MG63 (cell line): ENCODE measurements around the gene DIABLO. TPM values are rescaled to one million over a fixed set of nuclear protein-coding genes. Genes with fewer than 3 reads are reported as not detected.
"Not testable (repeated sequence)": the region's sequence is repeated elsewhere in the genome, so short reads cannot be mapped to it uniquely, and the experiment has no call there.

Experiments
- DNase-seq: peaks from one replicate; pipeline ENCODE4 v3.0.0-alpha.2; 2020
- H3K27me3 ChIP-seq: fragments of 250-450 bp; sonication (Bioruptor Pico); 2 replicates; pipeline ENCODE4 v1.5.1; 2020; ENCODE audit warnings: mild to moderate bottlenecking, moderate library complexity
- H3K36me3 ChIP-seq: fragments of 250-450 bp; sonication (Bioruptor Pico); 2 replicates; pipeline ENCODE4 v1.5.1; 2020; ENCODE audit warnings: mild to moderate bottlenecking, moderate library complexity
- H3K4me3 ChIP-seq: fragments of 250-450 bp; sonication (Bioruptor Pico); 2 replicates; pipeline ENCODE4 v1.5.1; 2020; ENCODE audit warnings: mild to moderate bottlenecking, moderate library complexity
- H3K9me3 ChIP-seq: fragments of 250-450 bp; sonication (Bioruptor Pico); 2 replicates; pipeline ENCODE4 v1.5.1; 2020; ENCODE audit warnings: mild to moderate bottlenecking, moderate library complexity
- total RNA-seq: library from RNA; depleted of rRNA; stranded (reverse); fragments of >200 nt; shearing (Covaris generic); gene quantifications from 2 replicates; pipeline ENCODE4 v1.2.3, GENCODE V29; 2014; ENCODE audit warnings: low replicate concordance; rRNA removed

The DIABLO gene
- total RNA-seq, 1 experiment from 2014 or later = 70.9 TPM

GRCh38 chr12:122176473-122176872 lies 49.4 kb downstream of the DIABLO start:
- not testable (repeated sequence) for H3K4me3 ChIP-seq
- peak; percentile 38 for DNase-seq

DNA sequence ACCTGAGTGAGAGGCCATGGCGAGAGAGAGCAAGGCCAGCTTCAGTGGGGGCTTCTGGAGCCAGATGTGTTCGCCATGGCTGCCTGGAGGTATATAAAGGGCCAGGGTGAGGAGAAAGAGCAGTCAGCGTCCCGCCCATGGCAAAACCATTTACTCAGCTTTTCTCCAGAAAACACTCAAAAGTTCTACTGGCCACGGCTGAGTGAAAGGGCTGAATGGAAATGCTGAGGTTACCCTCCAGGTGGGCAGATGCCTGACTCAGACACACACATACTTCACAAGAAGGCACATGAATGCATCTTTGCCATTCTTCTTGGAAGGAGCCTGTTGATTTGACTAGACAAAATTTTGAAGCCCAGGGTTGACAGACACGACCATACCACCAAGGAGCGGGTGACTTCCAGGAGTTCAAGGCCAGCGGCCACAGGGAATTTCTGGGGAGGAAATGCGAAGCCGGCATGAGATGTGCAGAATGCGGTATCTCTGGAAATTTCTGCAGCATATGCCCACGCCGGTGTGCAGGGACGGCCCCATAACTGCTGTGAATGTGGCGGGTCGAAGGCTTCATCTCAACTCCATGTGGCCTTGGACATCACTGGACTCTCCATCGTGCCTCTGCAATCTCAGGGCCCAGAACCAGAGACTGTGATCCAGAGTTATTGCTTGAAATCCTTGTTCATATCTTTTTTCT lies 51.6 kb downstream of the DIABLO start, which contains the start of gene IL31:
TSS of gene IL31 (minus strand) at position 67 of the 691 bp plus-strand sequence. CDS start at position 18, 49 bp downstream.
- H3K4me3 ChIP-seq = no peak within 1 kb of the TSS
- H3K36me3 ChIP-seq = no peaks in the 10 kb centered on the region
- no peaks in the 10 kb centered on the region for H3K27me3 ChIP-seq
- H3K9me3 ChIP-seq = no peaks in the 10 kb centered on the region
- DNase-seq = no peak

More at GRCh38 chr12:122176473-122176872, 49.4 kb downstream of the DIABLO start:
- not testable (repeated sequence) for H3K27me3 ChIP-seq, H3K36me3 ChIP-seq, H3K9me3 ChIP-seq

DNA sequence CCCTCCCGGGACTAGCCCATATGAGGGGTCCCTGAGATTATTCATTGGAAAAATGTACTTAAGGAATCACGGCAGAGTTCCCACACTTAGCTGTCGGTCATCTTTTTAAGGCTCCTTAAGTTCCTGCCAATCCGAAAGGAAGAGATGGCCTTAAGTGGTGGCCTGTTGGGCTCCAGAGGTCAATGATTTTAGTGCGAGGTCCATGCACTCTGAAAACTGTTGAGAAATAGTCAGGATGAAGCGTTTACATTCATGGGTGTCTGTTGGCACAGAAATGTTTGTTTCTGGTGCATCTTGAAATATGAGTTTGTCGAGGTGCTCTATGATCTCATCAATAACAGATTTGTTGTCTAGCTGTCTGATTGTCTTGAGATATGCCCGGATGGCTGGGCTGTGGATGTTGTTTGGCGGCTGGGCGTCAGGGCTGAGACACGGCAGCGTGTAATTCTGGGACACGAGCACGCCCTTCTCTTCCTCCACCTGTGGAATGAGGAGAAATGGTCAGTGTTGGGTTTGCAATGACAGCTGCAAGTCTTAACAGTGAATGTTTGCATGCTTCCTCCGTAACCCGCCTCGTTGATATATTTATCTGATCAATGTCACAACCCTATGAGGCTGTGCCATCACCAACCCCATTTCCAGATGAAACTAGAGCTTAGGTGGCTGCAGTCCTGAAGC lies 53.5 kb downstream of the DIABLO start:
- Histone ChIP-seq H3K4me3 (no peak overlapping the region), H3K36me3 (no peaks in the 10 kb centered on the region), H3K9me3 (no peaks in the 10 kb centered on the region), H3K27me3 (no peaks in the 10 kb centered on the region)
- DNase-seq = no peak

DNA sequence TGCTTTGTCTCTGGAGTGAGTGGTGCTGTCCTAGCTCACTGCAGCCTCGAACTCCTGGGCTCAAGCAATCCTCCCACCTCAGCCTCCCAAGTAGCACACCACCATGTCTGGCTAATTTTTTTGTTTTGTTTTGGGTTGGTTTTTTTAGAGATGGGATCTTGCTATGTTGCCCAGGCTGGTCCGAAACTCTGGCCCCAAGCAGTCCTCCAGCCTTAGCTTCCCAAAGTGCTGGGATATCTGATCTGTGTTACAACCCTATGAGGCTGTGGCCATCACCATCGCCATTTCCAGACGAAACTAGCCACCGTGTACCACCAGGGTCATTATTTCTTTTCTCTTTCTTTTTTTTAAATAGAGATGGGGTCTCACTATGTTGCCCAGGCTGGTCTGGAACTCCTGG lies 54.5 kb downstream of the DIABLO start:
- Histone ChIP-seq H3K4me3 (no peak overlapping the region), H3K27me3 (no peaks in the 10 kb centered on the region), H3K36me3 (no peaks in the 10 kb centered on the region), H3K9me3 (no peaks in the 10 kb centered on the region)
- no peak for DNase-seq

DNA sequence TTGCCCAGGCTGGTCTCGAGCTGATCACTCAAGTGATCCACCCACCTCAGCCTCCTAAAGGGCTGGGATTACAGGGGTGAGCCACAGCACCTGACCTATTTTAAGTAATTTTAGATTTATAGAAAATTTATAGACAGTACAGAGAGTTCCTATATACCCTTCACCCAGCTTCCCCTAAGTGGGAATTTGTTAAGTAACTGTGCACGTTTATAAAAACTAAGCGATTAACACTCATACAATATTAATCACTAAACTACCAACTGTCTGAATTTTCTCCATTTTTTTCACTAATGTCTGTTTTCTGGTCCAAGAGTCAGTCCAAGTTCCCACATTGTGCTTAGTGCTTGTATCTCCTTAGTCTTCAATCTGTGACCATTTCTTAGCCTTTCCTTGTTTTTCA lies 57.4 kb downstream of the DIABLO start:
- H3K4me3 ChIP-seq = no peak overlapping the region
- DNase-seq = no peak
- no peaks in the 10 kb centered on the region for H3K36me3 ChIP-seq
- no peaks in the 10 kb centered on the region for H3K27me3 ChIP-seq
- no peaks in the 10 kb centered on the region for H3K9me3 ChIP-seq

DNA sequence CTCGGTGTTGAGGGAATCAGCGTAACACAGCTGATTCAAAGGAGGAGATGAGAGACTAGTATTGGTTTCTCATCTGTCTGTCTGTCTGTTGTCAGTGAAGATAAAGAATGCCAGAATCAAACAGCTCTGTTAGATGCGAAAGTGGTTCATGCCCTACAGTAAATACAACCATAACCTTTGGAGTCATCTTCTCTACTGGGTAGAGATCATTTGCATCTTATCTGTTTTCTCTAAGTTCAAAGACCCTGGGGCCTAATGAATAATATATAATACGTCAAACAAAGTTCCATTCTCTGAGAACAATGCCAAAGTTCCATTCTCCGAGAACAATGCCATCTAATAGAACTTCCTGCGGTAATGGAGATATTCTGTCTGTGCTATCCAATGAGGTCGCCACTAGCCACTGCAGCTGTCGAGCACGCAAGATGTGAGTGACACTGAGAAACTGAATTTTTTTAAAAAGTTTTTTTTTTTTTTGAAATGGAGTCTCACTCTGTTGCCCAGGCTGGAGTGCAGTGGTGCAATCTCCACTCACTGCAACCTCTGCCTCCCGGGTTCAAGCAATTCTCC lies 58.4 kb downstream of the DIABLO start:
- Histone ChIP-seq H3K27me3 (no peaks in the 10 kb centered on the region), H3K36me3 (no peaks in the 10 kb centered on the region)
- DNase-seq = no peak

DNA sequence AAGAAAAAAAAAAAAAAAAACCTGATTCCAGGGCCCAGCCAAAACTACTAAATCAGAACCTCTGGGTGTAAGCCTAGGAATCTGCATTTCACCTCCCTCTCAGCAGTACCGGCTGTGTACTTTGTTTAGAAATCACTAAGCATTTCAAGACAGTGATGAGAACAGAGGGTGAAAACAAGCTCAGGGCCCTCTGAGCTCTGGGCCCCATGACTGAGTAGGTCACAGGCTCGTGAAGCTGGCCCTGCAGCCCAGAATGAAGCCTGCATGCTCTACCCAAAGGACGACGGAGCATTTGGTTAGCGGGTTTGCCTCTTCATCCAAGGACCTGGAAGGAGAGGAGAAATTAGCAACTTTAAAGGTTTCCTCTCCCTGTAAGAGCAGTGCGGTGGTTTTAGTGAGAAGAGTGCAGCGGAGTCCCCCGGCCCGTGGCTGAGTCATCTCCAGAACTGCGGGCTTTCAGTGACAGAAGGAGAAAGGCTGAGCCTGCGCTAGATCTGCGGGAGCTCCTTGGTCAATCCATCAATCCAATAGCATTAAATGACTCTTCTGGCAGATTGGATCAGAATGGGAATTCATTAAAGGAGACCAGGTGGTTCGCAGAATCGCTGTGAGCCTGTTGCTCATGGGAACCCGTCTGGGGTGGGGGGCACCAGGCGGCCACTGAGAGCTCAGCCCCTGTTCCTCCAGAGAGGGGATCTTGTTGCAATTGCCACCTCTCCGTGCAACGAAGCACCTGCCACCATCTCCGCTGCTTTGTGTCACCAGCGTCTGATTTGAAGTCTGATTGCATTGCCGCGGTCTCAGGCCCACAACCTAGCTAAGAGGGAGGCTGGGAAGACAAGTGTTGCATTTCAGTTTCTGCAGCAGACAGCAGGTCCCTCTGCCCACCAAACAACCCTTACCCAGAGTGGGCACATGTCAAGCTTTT lies 59.2 kb downstream of the DIABLO start:
- Histone ChIP-seq H3K4me3 (no peak overlapping the region), H3K36me3 (no peaks in the 10 kb centered on the region), H3K9me3 (no peaks in the 10 kb centered on the region), H3K27me3 (no peaks in the 10 kb centered on the region)
- DNase-seq = no peak

More for the DNA sequence above, 58.4 kb downstream of the DIABLO start:
- Histone ChIP-seq H3K4me3 (no peak overlapping the region), H3K9me3 (no peaks in the 10 kb centered on the region)

DNA sequence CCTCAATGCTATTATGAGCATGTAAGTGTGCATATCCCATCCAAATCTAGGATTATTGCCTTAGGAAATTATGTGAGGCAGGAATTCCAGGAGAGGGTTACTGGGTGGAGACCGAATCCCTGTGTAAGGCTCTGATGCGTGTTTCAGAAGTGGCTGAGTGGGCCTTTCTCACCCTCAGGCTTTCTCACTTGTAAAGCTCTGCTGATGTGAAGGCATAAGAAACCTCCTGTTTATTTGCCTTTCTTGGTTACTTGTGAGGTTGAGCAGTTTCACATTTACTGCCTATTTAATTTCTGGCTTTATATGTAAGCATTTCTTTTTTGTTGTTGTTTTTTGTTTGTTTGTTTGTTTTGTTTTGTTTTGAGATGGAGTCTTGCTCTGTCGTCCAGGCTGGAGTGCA lies 62.9 kb downstream of the DIABLO start:
- DNase-seq = no peak
- no peak overlapping the region for H3K4me3 ChIP-seq
- no peaks in the 10 kb centered on the region for H3K36me3 ChIP-seq
- no peaks in the 10 kb centered on the region for H3K9me3 ChIP-seq
- no peaks in the 10 kb centered on the region for H3K27me3 ChIP-seq

DNA sequence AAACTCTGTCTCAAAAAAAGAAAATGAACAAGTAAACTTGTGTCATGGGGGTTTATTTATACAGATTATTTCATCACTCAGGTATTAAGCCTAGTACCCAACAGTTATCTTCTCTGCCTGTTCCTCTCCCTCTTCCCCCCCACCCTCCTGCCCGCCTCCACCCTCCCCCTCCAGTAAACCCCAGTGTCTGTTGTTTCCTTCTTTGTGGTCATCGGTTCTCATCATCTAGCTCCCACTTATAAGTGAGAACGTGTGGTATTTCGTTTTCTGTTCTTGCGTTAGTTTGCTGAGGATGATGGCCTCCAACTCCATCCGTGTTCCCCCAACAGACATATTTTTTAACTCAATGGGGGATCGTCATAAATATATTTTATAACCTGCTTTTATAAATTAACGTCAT lies 64.2 kb downstream of the DIABLO start:
- Histone ChIP-seq H3K36me3 (no peaks in the 10 kb centered on the region), H3K4me3 (no peak overlapping the region), H3K9me3 (no peaks in the 10 kb centered on the region), H3K27me3 (no peaks in the 10 kb centered on the region)
- no peak for DNase-seq

DNA sequence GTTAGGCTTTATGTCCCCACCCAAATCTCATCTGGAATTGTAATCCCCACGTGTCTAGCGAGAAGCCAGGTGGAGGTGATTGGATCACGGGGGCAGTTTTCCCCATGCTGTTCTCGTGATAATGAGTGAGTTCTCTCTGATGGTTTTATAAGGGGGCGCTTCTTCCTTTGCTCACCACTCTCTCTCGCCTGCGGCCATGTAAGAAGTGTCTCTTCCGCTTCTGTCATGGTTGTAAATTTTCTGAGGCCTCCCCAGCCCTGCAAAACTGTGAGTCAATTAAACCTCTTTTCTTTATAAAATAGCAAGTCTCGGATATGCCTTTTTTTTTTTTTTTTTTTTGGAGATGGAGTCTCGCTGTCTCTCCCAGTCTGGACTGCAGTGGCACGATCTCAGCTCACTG lies 65.1 kb downstream of the DIABLO start:
- H3K36me3 ChIP-seq = no peaks in the 10 kb centered on the region
- H3K9me3 ChIP-seq = no peaks in the 10 kb centered on the region
- no peak overlapping the region for H3K4me3 ChIP-seq
- H3K27me3 ChIP-seq = no peaks in the 10 kb centered on the region
- no peak for DNase-seq

- no peak overlapping the region for H3K4me3 ChIP-seq
- H3K27me3 ChIP-seq = no peaks in the 10 kb centered on the region
- H3K9me3 ChIP-seq = no peaks in the 10 kb centered on the region
- DNase-seq = no peak
- no peaks in the 10 kb centered on the region for H3K36me3 ChIP-seq
Observed at GRCh38 chr12:122159882-122160281, 66.0 kb downstream of the DIABLO start.

DNA sequence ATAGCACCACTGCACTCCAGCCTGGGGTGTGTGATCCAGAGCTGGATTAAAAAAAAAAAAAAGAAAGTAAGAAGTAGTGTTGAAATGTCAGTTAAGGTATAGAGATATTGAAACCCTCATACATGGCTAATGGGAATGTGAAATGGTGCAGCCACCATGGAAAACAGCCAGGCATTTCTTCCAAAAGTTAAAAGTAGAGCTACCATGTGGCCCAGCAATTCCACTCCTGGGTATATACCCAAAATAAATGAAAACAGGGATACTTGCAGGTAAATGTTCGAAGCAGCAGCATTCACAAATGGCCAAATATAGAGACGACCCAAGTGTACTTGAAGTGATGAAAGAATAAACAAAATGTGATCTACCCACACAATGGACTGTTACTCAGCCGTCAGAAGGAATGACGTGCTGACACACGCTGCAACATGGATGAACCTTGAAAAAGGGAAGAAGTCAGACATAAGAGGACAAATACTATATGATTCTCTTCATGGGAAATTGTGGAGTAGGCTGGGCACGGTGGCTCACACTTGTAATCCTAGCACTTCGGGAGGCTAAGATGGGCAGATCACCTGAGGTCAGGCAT lies 67.1 kb downstream of the DIABLO start:
- DNase-seq = no peak
- H3K9me3 ChIP-seq = no peaks in the 10 kb centered on the region
- H3K4me3 ChIP-seq = no peak overlapping the region
- no peaks in the 10 kb centered on the region for H3K27me3 ChIP-seq
- H3K36me3 ChIP-seq = no peaks in the 10 kb centered on the region

Other genes starting within 250 kb of the DIABLO start
- gene BCL7A, start 204.2 kb downstream of the DIABLO start, total RNA-seq = 1.8 and 2.4 TPM in 2 replicates
- gene MLXIP, start 147.3 kb downstream of the DIABLO start, total RNA-seq = 3.5 and 4.0 TPM in 2 replicates
- gene IL31, start 51.8 kb downstream of the DIABLO start, total RNA-seq = not detected in 2 replicates
- gene LRRC43, start 42.9 kb downstream of the DIABLO start, total RNA-seq = not detected in 2 replicates
- gene B3GNT4, start 22.3 kb downstream of the DIABLO start, total RNA-seq = not detected in 2 replicates
- 13.6 and 16.4 TPM in 2 replicates for gene VPS33A, start 40.4 kb upstream of the DIABLO start, total RNA-seq
- gene CLIP1, start 196.6 kb upstream of the DIABLO start, total RNA-seq = 23.9 and 75.3 TPM in 2 replicates